Gastroesophageal sphincter (tissue), 4 donors: ENCODE results near the gene KCNQ4. TPM values are rescaled to one million over a fixed set of nuclear protein-coding genes. Genes with fewer than 3 reads are reported as not detected.

Experiments used
- ATAC-seq: fragments of 150-250 bp; one replicate; pipeline ENCODE4 v1.9.1; 2016; ENCODE audit warnings: mild to moderate bottlenecking, moderate library complexity
- H3K27ac ChIP-seq, 4 donors: fragments of 200-600 bp; sonication (generic) in 3 of 4; 1 replicate in 3 of 4; 2 replicates in 1 of 4; pipeline ENCODE4 v1.5.1; 2016 to 2019
- H3K27me3 ChIP-seq: fragments of 200-600 bp; sonication (generic); one replicate; pipeline ENCODE4 v1.5.1; 2019
- H3K36me3 ChIP-seq, 2 donors: fragments of 200-600 bp; sonication (generic); one replicate each; pipeline ENCODE4 v1.5.1; 2019; ENCODE audit warnings: control low read depth in 1 of 2
- H3K4me1 ChIP-seq, 3 donors: fragments of 200-600 bp; sonication (generic); 1 replicate in 2 of 3; 2 replicates in 1 of 3; pipeline ENCODE4 v1.5.1; 2016 to 2019; ENCODE audit warnings: control low read depth in 2 of 3
- H3K4me3 ChIP-seq, 2 donors: fragments of 200-600 bp; sonication (generic); one replicate each; pipeline ENCODE4 v1.5.1; 2019; ENCODE audit warnings: mild to moderate bottlenecking in 1 of 2, moderate library complexity in 1 of 2
- H3K9me3 ChIP-seq, 3 donors: fragments of 200-600 bp; sonication (generic); one replicate each; pipeline ENCODE4 v1.5.1; 2017 to 2019; ENCODE audit warnings: control low read depth in 2 of 3
- CTCF ChIP-seq, 4 experiments: fragments of 200-600 bp in 2 of 4; fragments of 450-650 bp in 2 of 4; sonication (generic) in 1 of 4; IDR thresholded peaks; one replicate each; pipeline ENCODE4 v1.5.1; 2017 to 2019; ENCODE audit warnings: antibody characterized with exemption in 4 of 4, mild to moderate bottlenecking in 2 of 4, moderate library complexity in 2 of 4
- EP300 ChIP-seq: sonication (generic); formaldehyde crosslinking; IDR thresholded peaks from one replicate; pipeline ENCODE4 v1.6.1; 2017; ENCODE audit warnings: antibody characterized with exemption, mild to moderate bottlenecking
- POLR2A ChIP-seq, 2 donors: fragments of 450-650 bp; IDR thresholded peaks; one replicate each; pipeline ENCODE4 v1.6.1; 2017; ENCODE audit warnings: antibody characterized with exemption in 2 of 2, mild to moderate bottlenecking in 2 of 2, moderate library complexity in 1 of 2
- POLR2AphosphoS5 ChIP-seq: sonication (generic); formaldehyde crosslinking; IDR thresholded peaks from one replicate; pipeline ENCODE4 v1.6.1; 2017; ENCODE audit warnings: antibody characterized with exemption
- whole genome bisulfite sequencing, 2 donors: methylation state at CpG; one replicate each; pipeline ENCODE4 v1.1.5; 2018; ENCODE audit warnings: low coverage in 1 of 2; 5-methylcytosine and 5-hydroxymethylcytosine counted together
- total RNA-seq, 4 donors: library from RNA; depleted of rRNA; stranded (reverse); fragments of >200 nt; gene quantifications; one replicate each; pipeline ENCODE4 v1.1.0, GENCODE V29; 2016

The KCNQ4 gene
- total RNA-seq, 4 donors from 2014 or later: 6.1 to 25.5 (median 10.2) TPM

- Histone ChIP-seq H3K36me3 (no peaks in the 10 kb centered on the region), H3K27ac (no peak overlapping the region), H3K9me3 (no peaks in the 10 kb centered on the region), H3K4me3 (no peak overlapping the region), H3K27me3 (no peaks in the 10 kb centered on the region), H3K4me1 (peaks cover 0 to 26% (median 5%) of the 10 kb centered on the region in 3 donors)
- 85% methylated on average over 2 of the region's 2 CpGs; no CpG with 5 or more reads in 1 of the 2 donors for WGBS, 2 donors
- TF ChIP-seq CTCF (IDR thresholded peaks at IDR 0.05): no peak
- TF ChIP-seq POLR2AphosphoS5: no peak
- no peak for ATAC-seq
Measured at GRCh38 chr1:40857737-40858136, 74.2 kb downstream of the KCNQ4 start.

- TF ChIP-seq POLR2AphosphoS5: no peak
- no peak for ATAC-seq
- Histone ChIP-seq H3K27ac (no peak overlapping the region), H3K4me1 (peaks cover 0 to 29% (median 5%) of the 10 kb centered on the region in 3 donors), H3K27me3 (no peaks in the 10 kb centered on the region), H3K9me3 (no peaks in the 10 kb centered on the region), H3K4me3 (no peak overlapping the region), H3K36me3 (no peaks in the 10 kb centered on the region)
- 83 to 100% methylated on average over 2 of the region's 4 CpGs for WGBS, 2 donors
Measured at GRCh38 chr1:40858856-40859416, 75.3 kb downstream of the KCNQ4 start.

GRCh38 chr1:40860706-40861223 is 77.2 kb downstream of the KCNQ4 start:
- Histone ChIP-seq H3K4me3 (peak overlapping the region; percentile 33 to 93), H3K27ac (peak overlapping the region in 3 of 4 donors; percentile 84 to 95 (median 90)), H3K36me3 (no peaks in the 10 kb centered on the region), H3K9me3 (no peaks in the 10 kb centered on the region), H3K27me3 (no peaks in the 10 kb centered on the region), H3K4me1 (peaks cover 0 to 33% (median 5%) of the 10 kb centered on the region in 3 donors)
- WGBS, 2 donors: 12 to 66% methylated on average over 2 to 3 of the region's 10 CpGs
- no peak for ATAC-seq
- TF ChIP-seq POLR2A (IDR thresholded peaks at IDR 0.05) (no peak), POLR2AphosphoS5 (no peak), CTCF (IDR thresholded peaks at IDR 0.05) (no peak), EP300 (no peak)

GRCh38 chr1:40861224-40862003 is 77.8 kb downstream of the KCNQ4 start:
- peak in 2 of 4 experiments; percentile 4 to 15 for TF ChIP-seq CTCF (IDR thresholded peaks at IDR 0.05)
- TF ChIP-seq POLR2AphosphoS5: no peak
- TF ChIP-seq EP300: no peak
- TF ChIP-seq POLR2A (IDR thresholded peaks at IDR 0.05): peak in 1 of 2 donors; percentile 26
- Histone ChIP-seq H3K9me3 (no peaks in the 10 kb centered on the region), H3K27me3 (no peaks in the 10 kb centered on the region), H3K4me3 (peak overlapping the region; percentile 39 to 93), H3K4me1 (peaks cover 0 to 40% (median 5%) of the 10 kb centered on the region in 3 donors), H3K36me3 (no peaks in the 10 kb centered on the region), H3K27ac (peak overlapping the region; percentile 48 to 95 (median 87))
- peak; percentile 36 for ATAC-seq
- WGBS, 2 donors: 0% methylated on average over 2 of the region's 98 CpGs; no CpG with 5 or more reads in 1 of the 2 donors

GRCh38 chr1:40862008-40862863 is 78.6 kb downstream of the KCNQ4 start, which contains the start of gene CITED4:
Gene CITED4 (minus strand): TSS chr1:40862363. CDS start chr1:40862127, 236 bp downstream.
- no peaks in the 10 kb centered on the region for H3K9me3 ChIP-seq
- TF ChIP-seq CTCF (IDR thresholded peaks at IDR 0.05) (peak in 2 of 4 experiments; percentile 42 to 49), POLR2AphosphoS5 (peak; percentile 96), POLR2A (IDR thresholded peaks at IDR 0.05) (peak; percentile 94 to 97), EP300 (no peak)
- peak; percentile 97 for ATAC-seq
- H3K36me3 ChIP-seq: no peaks in the 10 kb centered on the region
- H3K27ac ChIP-seq: peak within 1 kb of the TSS; percentile 48 to 95 (median 87)
- WGBS, 2 donors: 0 to 100% methylated on average over 1 to 9 of the region's 75 CpGs
- peak within 1 kb of the TSS; percentile 39 to 93 for H3K4me3 ChIP-seq
- peaks cover 0 to 43% (median 5%) of the 10 kb centered on the region in 3 donors for H3K4me1 ChIP-seq
- H3K27me3 ChIP-seq: no peaks in the 10 kb centered on the region
